ENCODE measurements around the gene CHD1L. TPM values are rescaled to one million over a fixed set of nuclear protein-coding genes. Genes with fewer than 3 reads are reported as not detected.
"Not testable (repeated sequence)": the region's sequence is repeated elsewhere in the genome, so short reads cannot be mapped to it uniquely, and the experiment has no call there.

CHD1L gene
- polyA plus RNA-seq, 1 donor (not counting 4 experiments of a cell fraction or from before 2014, with no cell fraction given): 49.2 TPM

- Histone ChIP-seq H4K20me1 (ENCODE audit: control insufficient read depth, extremely low read depth, insufficient read depth, low read length) (no peaks in the 10 kb centered on the region), H3K4me3 (ENCODE audit: control insufficient read depth in 2 of 3, extremely low read depth in 1 of 3, insufficient read depth in 2 of 3, low read depth in 1 of 3, low read length in 3 of 3) (no peak overlapping the region), H3K9me3 (ENCODE audit: control insufficient read depth, low read depth, low read length) (no peaks in the 10 kb centered on the region), H3K27ac (ENCODE audit: control insufficient read depth, insufficient read depth, low read length) (no peak overlapping the region), H3K9ac (ENCODE audit: control insufficient read depth, extremely low read depth, insufficient read depth, low read length) (no peak overlapping the region), H3K4me1 (ENCODE audit: control insufficient read depth, extremely low read depth, insufficient read depth, low read length) (peaks cover 7% of the 10 kb centered on the region), H3K79me2 (ENCODE audit: control insufficient read depth, insufficient read depth, low read length) (no peaks in the 10 kb centered on the region), H3K4me2 (ENCODE audit: control insufficient read depth, extremely low read depth, insufficient read depth, low read depth, low read length) (no peak overlapping the region), H3K9me1 (ENCODE audit: control insufficient read depth, extremely low read depth, insufficient read depth, low read length) (no peaks in the 10 kb centered on the region), H3K27me3 (ENCODE audit: control insufficient read depth, extremely low read depth, insufficient read depth, low read length) (no peaks in the 10 kb centered on the region), H2AFZ (ENCODE audit: control insufficient read depth, low read length) (no peak overlapping the region), H3K36me3 (ENCODE audit: control insufficient read depth in 2 of 2, extremely low read depth in 1 of 2, insufficient read depth in 2 of 2, low read length in 2 of 2) (no peaks in the 10 kb centered on the region)
- FAIRE-seq: no peak
- TF ChIP-seq EZH2 (IDR thresholded peaks at IDR 0.05; ENCODE audit: low read length): no peak
- TF ChIP-seq, protein P1, sequence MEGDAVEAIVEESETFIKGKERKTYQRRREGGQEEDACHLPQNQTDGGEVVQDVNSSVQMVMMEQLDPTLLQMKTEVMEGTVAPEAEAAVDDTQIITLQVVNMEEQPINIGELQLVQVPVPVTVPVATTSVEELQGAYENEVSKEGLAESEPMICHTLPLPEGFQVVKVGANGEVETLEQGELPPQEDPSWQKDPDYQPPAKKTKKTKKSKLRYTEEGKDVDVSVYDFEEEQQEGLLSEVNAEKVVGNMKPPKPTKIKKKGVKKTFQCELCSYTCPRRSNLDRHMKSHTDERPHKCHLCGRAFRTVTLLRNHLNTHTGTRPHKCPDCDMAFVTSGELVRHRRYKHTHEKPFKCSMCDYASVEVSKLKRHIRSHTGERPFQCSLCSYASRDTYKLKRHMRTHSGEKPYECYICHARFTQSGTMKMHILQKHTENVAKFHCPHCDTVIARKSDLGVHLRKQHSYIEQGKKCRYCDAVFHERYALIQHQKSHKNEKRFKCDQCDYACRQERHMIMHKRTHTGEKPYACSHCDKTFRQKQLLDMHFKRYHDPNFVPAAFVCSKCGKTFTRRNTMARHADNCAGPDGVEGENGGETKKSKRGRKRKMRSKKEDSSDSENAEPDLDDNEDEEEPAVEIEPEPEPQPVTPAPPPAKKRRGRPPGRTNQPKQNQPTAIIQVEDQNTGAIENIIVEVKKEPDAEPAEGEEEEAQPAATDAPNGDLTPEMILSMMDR (optimal IDR thresholded peaks at IDR 0.05 in 1 of 3, IDR thresholded peaks at IDR 0.05 in 1 of 3, conservative IDR thresholded peaks at IDR 0.05 in 1 of 3; ENCODE audit: extremely low read depth in 1 of 3, insufficient read depth in 2 of 3, low read length in 3 of 3): no peak
- no peak for DNase-seq (ENCODE audit: low read depth, low spot score)
- dilution Hi-C loops (cut with MboI; ENCODE audit: extremely low pct_ligation_motif_present, low sequenced_read_pairs): no loop called here
Observed at GRCh38 chr1:147223740-147224615, 18.5 kb upstream of the CHD1L start.

- Histone ChIP-seq H3K4me1 (ENCODE audit: control insufficient read depth, extremely low read depth, insufficient read depth, low read length) (peaks cover 7% of the 10 kb centered on the region), H3K79me2 (ENCODE audit: control insufficient read depth, insufficient read depth, low read length) (no peaks in the 10 kb centered on the region), H3K4me2 (ENCODE audit: control insufficient read depth, extremely low read depth, insufficient read depth, low read depth, low read length) (peak within 1 kb of the TSS; percentile 96), H3K9me3 (ENCODE audit: control insufficient read depth, low read depth, low read length) (no peaks in the 10 kb centered on the region), H3K9me1 (ENCODE audit: control insufficient read depth, extremely low read depth, insufficient read depth, low read length) (no peaks in the 10 kb centered on the region), H3K36me3 (ENCODE audit: control insufficient read depth in 2 of 2, extremely low read depth in 1 of 2, insufficient read depth in 2 of 2, low read length in 2 of 2) (no peaks in the 10 kb centered on the region), H3K9ac (ENCODE audit: control insufficient read depth, extremely low read depth, insufficient read depth, low read length) (peak within 1 kb of the TSS; percentile 74), H3K4me3 (ENCODE audit: control insufficient read depth in 2 of 3, extremely low read depth in 1 of 3, insufficient read depth in 2 of 3, low read depth in 1 of 3, low read length in 3 of 3) (peak within 1 kb of the TSS; percentile 46 to 90 (median 84)), H3K27me3 (ENCODE audit: control insufficient read depth, extremely low read depth, insufficient read depth, low read length) (no peaks in the 10 kb centered on the region), H3K27ac (ENCODE audit: control insufficient read depth, insufficient read depth, low read length) (peak within 1 kb of the TSS; percentile 31), H2AFZ (ENCODE audit: control insufficient read depth, low read length) (peak within 1 kb of the TSS; percentile 98), H4K20me1 (ENCODE audit: control insufficient read depth, extremely low read depth, insufficient read depth, low read length) (no peaks in the 10 kb centered on the region)
- FAIRE-seq: no peak
- no peak for TF ChIP-seq EZH2 (IDR thresholded peaks at IDR 0.05; ENCODE audit: low read length)
- TF ChIP-seq, protein P1 (optimal IDR thresholded peaks at IDR 0.05 in 1 of 3, IDR thresholded peaks at IDR 0.05 in 1 of 3, conservative IDR thresholded peaks at IDR 0.05 in 1 of 3; ENCODE audit: extremely low read depth in 1 of 3, insufficient read depth in 2 of 3, low read length in 3 of 3): peak in 2 of 3 experiments; percentile 11 to 33
- dilution Hi-C loops (cut with MboI; ENCODE audit: extremely low pct_ligation_motif_present, low sequenced_read_pairs): no loop called here
- DNase-seq (ENCODE audit: low read depth, low spot score): no peak
Observed at GRCh38 chr1:147225193-147225730, 17.2 kb upstream of the CHD1L start, which contains the start of gene FMO5. Gene FMO5, minus strand, starts transcription at chr1:147225339. Its CDS starts 310 bp downstream, at chr1:147225029.

DNA sequence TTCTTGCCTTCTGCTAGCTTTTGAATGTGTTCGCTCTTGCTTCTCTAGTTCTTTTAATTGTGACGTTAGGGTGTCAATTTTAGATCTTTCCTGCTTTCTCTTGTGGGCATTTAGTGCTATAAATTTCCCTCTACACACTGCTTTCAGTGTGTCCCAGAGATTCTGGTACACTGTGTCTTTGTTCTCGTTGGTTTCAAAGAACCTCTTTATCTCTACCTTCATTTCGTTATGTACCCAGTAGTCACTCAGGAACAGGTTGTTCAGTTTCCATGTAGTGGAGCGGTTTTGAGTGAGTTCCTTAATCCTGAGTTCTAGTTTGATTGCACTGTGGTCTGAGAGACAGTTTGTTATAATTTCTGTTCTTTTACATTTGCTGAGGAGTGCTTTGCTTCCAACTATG lies 11.5 kb upstream of the CHD1L start:
- FAIRE-seq; H3K9me3 ChIP-seq (ENCODE audit: control insufficient read depth, low read depth, low read length); dilution Hi-C loops (cut with MboI; ENCODE audit: extremely low pct_ligation_motif_present, low sequenced_read_pairs): not testable (repeated sequence)

More for the DNA sequence above, 11.5 kb upstream of the CHD1L start:
- not testable (repeated sequence) for H3K36me3 ChIP-seq (ENCODE audit: control insufficient read depth in 2 of 2, extremely low read depth in 1 of 2, insufficient read depth in 2 of 2, low read length in 2 of 2); H3K79me2 ChIP-seq (ENCODE audit: control insufficient read depth, insufficient read depth, low read length); H3K9me1 ChIP-seq (ENCODE audit: control insufficient read depth, extremely low read depth, insufficient read depth, low read length); H3K9ac ChIP-seq (ENCODE audit: control insufficient read depth, extremely low read depth, insufficient read depth, low read length); H3K27ac ChIP-seq (ENCODE audit: control insufficient read depth, insufficient read depth, low read length); H2AFZ ChIP-seq (ENCODE audit: control insufficient read depth, low read length); H3K4me3 ChIP-seq (ENCODE audit: control insufficient read depth in 2 of 3, extremely low read depth in 1 of 3, insufficient read depth in 2 of 3, low read depth in 1 of 3, low read length in 3 of 3); H3K4me2 ChIP-seq (ENCODE audit: control insufficient read depth, extremely low read depth, insufficient read depth, low read depth, low read length); H3K4me1 ChIP-seq (ENCODE audit: control insufficient read depth, extremely low read depth, insufficient read depth, low read length); DNase-seq (ENCODE audit: low read depth, low spot score); H4K20me1 ChIP-seq (ENCODE audit: control insufficient read depth, extremely low read depth, insufficient read depth, low read length); H3K27me3 ChIP-seq (ENCODE audit: control insufficient read depth, extremely low read depth, insufficient read depth, low read length)
